ENCODE results near the gene AK3. TPM values are rescaled to one million over a fixed set of nuclear protein-coding genes. Genes with fewer than 3 reads are reported as not detected.
A peak's percentile ranks its signal among the peaks of the same experiment; 100 is the strongest.

Gene AK3
- total and polyA plus RNA-seq, 9 of the 15 experiments (the other 6 are each of a cell fraction or from before 2014, with no cell fraction given) = 12.2 to 78.6 (median 41.8) TPM

DNA sequence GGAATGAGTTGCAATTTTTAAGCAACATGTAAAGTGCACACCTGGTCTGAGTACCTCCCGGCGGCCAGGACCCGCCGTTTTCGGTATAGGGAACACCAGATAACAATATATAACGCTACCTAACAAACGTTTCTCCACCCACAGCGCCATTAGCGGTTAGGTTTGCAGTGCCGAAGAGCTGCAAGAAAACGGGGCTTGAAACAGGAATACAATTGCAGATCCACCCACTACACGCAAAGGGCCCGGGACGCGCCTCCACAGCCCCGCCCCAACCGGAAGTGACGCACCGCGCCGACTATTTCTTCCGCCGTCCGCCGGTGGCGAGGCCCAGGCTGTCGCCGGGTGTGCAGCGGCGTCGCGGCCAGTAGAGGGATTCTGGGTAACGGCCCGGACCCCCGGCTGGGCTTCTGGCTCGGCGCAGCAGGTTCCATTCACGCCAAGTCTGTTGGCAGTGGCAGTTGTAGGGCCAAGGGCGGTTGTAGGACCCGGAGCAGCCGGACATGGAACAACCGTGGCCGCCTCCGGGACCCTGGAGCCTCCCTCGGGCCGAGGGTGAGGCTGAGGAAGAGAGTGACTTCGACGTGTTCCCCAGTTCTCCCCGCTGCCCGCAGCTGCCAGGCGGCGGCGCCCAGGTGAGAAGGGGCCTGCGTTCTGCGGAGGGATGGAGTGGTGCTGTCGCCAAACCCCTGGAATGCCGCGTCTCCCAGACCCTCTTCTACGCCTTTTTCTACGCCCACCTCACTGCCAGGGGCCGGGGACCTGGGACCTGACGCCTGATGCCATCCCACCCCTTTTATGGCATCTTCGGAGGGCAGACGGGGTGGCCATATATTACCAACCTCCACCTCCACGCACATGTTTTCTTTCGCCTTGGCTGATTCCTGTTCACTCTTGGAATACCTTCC is 61.5 kb downstream of the AK3 start, which contains the start of gene CDC37L1 (continued):
- TF ChIP-seq, protein P1, sequence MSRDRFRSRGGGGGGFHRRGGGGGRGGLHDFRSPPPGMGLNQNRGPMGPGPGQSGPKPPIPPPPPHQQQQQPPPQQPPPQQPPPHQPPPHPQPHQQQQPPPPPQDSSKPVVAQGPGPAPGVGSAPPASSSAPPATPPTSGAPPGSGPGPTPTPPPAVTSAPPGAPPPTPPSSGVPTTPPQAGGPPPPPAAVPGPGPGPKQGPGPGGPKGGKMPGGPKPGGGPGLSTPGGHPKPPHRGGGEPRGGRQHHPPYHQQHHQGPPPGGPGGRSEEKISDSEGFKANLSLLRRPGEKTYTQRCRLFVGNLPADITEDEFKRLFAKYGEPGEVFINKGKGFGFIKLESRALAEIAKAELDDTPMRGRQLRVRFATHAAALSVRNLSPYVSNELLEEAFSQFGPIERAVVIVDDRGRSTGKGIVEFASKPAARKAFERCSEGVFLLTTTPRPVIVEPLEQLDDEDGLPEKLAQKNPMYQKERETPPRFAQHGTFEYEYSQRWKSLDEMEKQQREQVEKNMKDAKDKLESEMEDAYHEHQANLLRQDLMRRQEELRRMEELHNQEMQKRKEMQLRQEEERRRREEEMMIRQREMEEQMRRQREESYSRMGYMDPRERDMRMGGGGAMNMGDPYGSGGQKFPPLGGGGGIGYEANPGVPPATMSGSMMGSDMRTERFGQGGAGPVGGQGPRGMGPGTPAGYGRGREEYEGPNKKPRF (IDR thresholded peaks at IDR 0.05; ENCODE audit: low read depth, low read length) = no peak
- TF ChIP-seq PTBP1 (IDR thresholded peaks at IDR 0.05; ENCODE audit: low read depth, low read length) (no peak), TEAD2 (tag; IDR thresholded peaks at IDR 0.05) (no peak), HMG20B (CRISPR knock-in tag; IDR thresholded peaks at IDR 0.05) (no peak), NCOR1 (IDR thresholded peaks at IDR 0.05) (no peak), ZNF384 (IDR thresholded peaks at IDR 0.05; ENCODE audit: low read depth, low read length) (no peak), ZNF217 (CRISPR knock-in tag; IDR thresholded peaks at IDR 0.05) (no peak), POLR2AphosphoS5 (IDR thresholded peaks at IDR 0.05; ENCODE audit: control insufficient read depth, insufficient read depth, low read depth, low read length) (peak; percentile 94), ARHGAP35 (IDR thresholded peaks at IDR 0.05; ENCODE audit: partially characterized antibody) (no peak), DMBX1 (CRISPR knock-in tag; IDR thresholded peaks at IDR 0.05; ENCODE audit: borderline replicate concordance) (no peak), ZNF232 (CRISPR knock-in tag; IDR thresholded peaks at IDR 0.05) (no peak), ZBTB1 (CRISPR knock-in tag; IDR thresholded peaks at IDR 0.05; ENCODE audit: borderline replicate concordance, low read depth) (no peak; the same call in 1 of the 2 replicates), ZFPM2 (CRISPR knock-in tag; IDR thresholded peaks at IDR 0.05) (no peak), EHMT2 (IDR thresholded peaks at IDR 0.05) (no peak), PCBP2 (IDR thresholded peaks at IDR 0.05; ENCODE audit: low read depth, low read length, poor library complexity, severe bottlenecking) (no peak), ARID2 (IDR thresholded peaks at IDR 0.05) (no peak), BCOR (IDR thresholded peaks at IDR 0.05) (no peak)
- TF ChIP-seq, protein P2, sequence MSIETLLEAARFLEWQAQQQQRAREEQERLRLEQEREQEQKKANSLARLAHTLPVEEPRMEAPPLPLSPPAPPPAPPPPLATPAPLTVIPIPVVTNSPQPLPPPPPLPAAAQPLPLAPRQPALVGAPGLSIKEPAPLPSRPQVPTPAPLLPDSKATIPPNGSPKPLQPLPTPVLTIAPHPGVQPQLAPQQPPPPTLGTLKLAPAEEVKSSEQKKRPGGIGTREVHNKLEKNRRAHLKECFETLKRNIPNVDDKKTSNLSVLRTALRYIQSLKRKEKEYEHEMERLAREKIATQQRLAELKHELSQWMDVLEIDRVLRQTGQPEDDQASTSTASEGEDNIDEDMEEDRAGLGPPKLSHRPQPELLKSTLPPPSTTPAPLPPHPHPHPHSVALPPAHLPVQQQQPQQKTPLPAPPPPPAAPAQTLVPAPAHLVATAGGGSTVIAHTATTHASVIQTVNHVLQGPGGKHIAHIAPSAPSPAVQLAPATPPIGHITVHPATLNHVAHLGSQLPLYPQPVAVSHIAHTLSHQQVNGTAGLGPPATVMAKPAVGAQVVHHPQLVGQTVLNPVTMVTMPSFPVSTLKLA (conservative IDR thresholded peaks at IDR 0.05) = peak; percentile 75 to 79
- TF ChIP-seq, protein P3, sequence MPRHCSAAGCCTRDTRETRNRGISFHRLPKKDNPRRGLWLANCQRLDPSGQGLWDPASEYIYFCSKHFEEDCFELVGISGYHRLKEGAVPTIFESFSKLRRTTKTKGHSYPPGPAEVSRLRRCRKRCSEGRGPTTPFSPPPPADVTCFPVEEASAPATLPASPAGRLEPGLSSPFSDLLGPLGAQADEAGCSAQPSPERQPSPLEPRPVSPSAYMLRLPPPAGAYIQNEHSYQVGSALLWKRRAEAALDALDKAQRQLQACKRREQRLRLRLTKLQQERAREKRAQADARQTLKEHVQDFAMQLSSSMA (CRISPR knock-in tag; IDR thresholded peaks at IDR 0.05) = no peak
- TF ChIP-seq, protein P4, sequence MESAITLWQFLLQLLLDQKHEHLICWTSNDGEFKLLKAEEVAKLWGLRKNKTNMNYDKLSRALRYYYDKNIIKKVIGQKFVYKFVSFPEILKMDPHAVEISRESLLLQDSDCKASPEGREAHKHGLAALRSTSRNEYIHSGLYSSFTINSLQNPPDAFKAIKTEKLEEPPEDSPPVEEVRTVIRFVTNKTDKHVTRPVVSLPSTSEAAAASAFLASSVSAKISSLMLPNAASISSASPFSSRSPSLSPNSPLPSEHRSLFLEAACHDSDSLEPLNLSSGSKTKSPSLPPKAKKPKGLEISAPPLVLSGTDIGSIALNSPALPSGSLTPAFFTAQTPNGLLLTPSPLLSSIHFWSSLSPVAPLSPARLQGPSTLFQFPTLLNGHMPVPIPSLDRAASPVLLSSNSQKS (CRISPR knock-in tag; IDR thresholded peaks at IDR 0.05) = no peak

Measured in K562 (cell line).